ENCODE results near the gene TSPAN15. TPM values are rescaled to one million over a fixed set of nuclear protein-coding genes. Genes with fewer than 3 reads are reported as not detected.

TSPAN15 gene
- total and polyA plus RNA-seq, 2 experiments from 2014 or later = 252 to 289 TPM

- Histone ChIP-seq H3K4me1 (ENCODE audit: low read depth) (no peaks in the 10 kb centered on the region), H3K36me3 (no peaks in the 10 kb centered on the region), H3K27me3 (peaks cover 18% of the 10 kb centered on the region), H3K27ac (no peak overlapping the region), H3K4me3 (no peak overlapping the region), H3K9me3 (ENCODE audit: low read depth) (no peaks in the 10 kb centered on the region)
- DNase-seq (ENCODE audit: low read depth in 1 of 2, low spot score in 1 of 2) = no peak
- TF ChIP-seq CTCF (IDR thresholded peaks at IDR 0.05; ENCODE audit: low read depth, low read length) = no peak
Measured at GRCh38 chr10:69554611-69555010, 103.3 kb downstream of the TSPAN15 start.

Other genes with a start within 250 kb of the TSPAN15 start
- not detected in 2 replicates for gene HKDC1, start 231.1 kb upstream of the TSPAN15 start, total RNA-seq
- not detected in 2 replicates for gene HKDC1, start 231.1 kb upstream of the TSPAN15 start, polyA plus RNA-seq
- gene HK1, start 173.0 kb upstream of the TSPAN15 start, total RNA-seq = 283 and 324 TPM in 2 replicates
- 347 and 375 TPM in 2 replicates for gene HK1, start 173.0 kb upstream of the TSPAN15 start, polyA plus RNA-seq
- not detected in 2 replicates for gene TACR2, start 34.5 kb upstream of the TSPAN15 start, total RNA-seq
- gene TACR2, start 34.5 kb upstream of the TSPAN15 start, polyA plus RNA-seq = 0.26 and 0.53 TPM in 2 replicates
- gene NEUROG3, start 122.0 kb downstream of the TSPAN15 start, total RNA-seq = not detected in 2 replicates
- not detected in 2 replicates for gene NEUROG3, start 122.0 kb downstream of the TSPAN15 start, polyA plus RNA-seq
- gene FAM241B, start 178.8 kb downstream of the TSPAN15 start, total RNA-seq = 8.5 and 13.7 TPM in 2 replicates
- 42.4 and 45.3 TPM in 2 replicates for gene FAM241B, start 178.8 kb downstream of the TSPAN15 start, polyA plus RNA-seq